Astrocyte of the spinal cord (primary cell): ENCODE data around the gene SDCCAG8.
A peak's percentile ranks its signal among the peaks of the same experiment; 100 is the strongest.

Experiments used
- DNase-seq: peaks from one replicate; pipeline ENCODE4 v3.0.0; 2011; ENCODE audit warnings: low read depth, low spot score
- H3K4me3 ChIP-seq: 2 replicates; pipeline ENCODE4 v1.5.1; 2011; ENCODE audit warnings: low read depth, mild to moderate bottlenecking, low read length, moderate library complexity
- in situ Hi-C: cut with HindIII; loops from 2 replicates; pipeline ENCODE4 v1.10.0; 2017; ENCODE audit warnings: low sequenced_read_pairs
- TF ChIP-seq, protein P1 (sequence below): IDR thresholded peaks from 2 replicates; pipeline ENCODE4 v1.5.1; 2012; ENCODE audit warnings: low read depth, mild to moderate bottlenecking, low read length, inconsistent platforms

The SDCCAG8 gene

DNA sequence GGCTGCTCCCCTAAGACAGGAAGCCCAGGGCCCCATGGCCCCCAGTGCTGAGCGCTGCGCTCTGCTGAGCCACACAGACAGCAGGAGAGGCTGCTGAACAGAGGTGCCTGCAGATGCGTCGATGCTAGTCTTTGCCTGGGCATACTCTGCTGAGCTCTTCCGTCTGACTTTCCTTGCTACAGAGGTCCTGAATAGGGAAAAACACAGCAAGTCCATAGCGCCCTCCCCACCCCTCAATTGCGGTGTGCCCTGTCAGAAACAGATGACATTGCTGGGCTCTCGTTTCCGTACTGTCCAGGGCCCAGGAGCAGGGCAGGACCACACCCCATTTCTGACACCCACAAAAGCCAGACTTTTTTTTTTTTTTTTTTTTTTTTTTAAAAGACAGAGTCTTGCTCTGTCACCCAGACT is 252.5 kb downstream of the SDCCAG8 start:
- H3K4me3 ChIP-seq = no peak overlapping the region
- TF ChIP-seq, protein P1, sequence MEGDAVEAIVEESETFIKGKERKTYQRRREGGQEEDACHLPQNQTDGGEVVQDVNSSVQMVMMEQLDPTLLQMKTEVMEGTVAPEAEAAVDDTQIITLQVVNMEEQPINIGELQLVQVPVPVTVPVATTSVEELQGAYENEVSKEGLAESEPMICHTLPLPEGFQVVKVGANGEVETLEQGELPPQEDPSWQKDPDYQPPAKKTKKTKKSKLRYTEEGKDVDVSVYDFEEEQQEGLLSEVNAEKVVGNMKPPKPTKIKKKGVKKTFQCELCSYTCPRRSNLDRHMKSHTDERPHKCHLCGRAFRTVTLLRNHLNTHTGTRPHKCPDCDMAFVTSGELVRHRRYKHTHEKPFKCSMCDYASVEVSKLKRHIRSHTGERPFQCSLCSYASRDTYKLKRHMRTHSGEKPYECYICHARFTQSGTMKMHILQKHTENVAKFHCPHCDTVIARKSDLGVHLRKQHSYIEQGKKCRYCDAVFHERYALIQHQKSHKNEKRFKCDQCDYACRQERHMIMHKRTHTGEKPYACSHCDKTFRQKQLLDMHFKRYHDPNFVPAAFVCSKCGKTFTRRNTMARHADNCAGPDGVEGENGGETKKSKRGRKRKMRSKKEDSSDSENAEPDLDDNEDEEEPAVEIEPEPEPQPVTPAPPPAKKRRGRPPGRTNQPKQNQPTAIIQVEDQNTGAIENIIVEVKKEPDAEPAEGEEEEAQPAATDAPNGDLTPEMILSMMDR = no peak
- DNase-seq = no peak
- in situ Hi-C loops = no loop called here

DNA sequence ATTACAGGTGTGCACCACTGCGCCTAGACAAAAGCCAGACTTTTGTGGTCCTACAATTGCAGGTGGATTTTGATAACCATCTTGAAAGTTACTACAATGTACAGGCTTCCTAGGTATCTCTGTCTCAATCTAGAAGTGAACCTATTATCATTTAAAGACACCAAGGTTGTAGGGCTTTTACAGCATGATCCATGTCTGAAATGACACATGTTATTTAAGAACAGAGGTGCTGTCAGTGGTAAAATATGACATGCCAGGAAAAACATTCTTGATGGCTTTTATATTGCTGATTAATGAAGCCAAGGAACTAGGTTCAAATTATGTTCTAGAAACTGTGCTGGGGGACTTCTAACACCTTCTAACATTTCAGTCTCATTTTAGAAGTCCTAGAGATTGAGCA is 253.1 kb downstream of the SDCCAG8 start:
- DNase-seq = no peak
- in situ Hi-C loops = no loop called here
- no peak overlapping the region for H3K4me3 ChIP-seq
- TF ChIP-seq, protein P1 = no peak

DNA sequence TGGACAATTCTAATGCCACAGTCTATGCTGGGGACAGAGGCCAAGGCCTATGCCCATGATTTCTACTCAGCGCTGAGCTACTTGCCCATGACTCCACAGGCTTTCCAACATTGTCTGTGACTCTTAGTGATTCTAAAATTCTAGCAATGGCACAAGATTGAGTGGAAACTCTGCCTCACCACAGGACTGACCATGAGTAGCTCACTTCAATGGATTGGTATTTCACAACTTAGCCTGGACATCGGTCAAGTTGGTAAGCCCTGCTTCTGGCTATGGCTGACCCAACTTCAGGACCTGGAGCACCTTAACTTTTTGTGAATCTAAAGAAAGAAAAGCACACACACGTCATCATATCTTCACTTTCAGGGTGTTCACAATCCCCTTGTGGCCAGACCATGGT is 255.1 kb downstream of the SDCCAG8 start:
- DNase-seq = no peak
- TF ChIP-seq, protein P1 = no peak
- H3K4me3 ChIP-seq = no peak overlapping the region
- in situ Hi-C loops = no loop called here

DNA sequence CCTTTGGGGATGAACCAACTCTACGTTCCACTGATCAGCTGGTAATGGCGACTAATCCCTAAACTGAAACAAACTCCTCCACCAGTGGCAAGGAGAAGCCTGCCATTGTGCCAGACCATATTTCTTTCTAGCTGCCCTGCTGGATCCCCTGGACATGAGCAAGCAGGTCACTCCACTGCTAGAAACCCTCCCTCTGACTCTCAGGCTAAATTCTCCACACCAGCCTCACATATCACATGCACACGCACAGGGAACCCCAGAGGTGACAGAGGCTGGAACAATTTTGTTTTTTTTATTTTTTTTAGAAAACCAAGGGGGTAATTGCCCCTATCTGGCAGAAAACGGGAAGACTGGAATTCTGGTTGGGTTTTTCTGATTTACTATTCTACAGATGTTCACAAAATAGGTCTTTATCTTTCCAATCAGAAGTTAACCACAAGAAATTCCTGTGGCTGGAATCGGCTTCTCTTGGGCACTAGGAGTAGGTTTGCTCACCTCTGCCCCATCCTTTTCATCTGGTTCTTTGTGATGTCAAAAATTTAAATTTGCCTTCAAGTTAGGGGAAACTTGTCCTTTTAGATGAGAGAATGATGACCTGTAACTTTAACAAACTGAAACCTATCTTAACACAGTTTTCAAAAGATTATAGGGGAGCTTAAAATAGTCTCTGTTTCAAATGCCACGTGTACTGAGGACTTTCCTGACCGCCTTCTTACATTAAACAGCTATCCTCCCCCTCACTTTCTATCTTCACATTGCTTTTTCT is 258.1 kb downstream of the SDCCAG8 start:
- TF ChIP-seq, protein P1 = no peak
- H3K4me3 ChIP-seq = no peak overlapping the region
- in situ Hi-C loops = no loop called here
- DNase-seq = peak; percentile 83

DNA sequence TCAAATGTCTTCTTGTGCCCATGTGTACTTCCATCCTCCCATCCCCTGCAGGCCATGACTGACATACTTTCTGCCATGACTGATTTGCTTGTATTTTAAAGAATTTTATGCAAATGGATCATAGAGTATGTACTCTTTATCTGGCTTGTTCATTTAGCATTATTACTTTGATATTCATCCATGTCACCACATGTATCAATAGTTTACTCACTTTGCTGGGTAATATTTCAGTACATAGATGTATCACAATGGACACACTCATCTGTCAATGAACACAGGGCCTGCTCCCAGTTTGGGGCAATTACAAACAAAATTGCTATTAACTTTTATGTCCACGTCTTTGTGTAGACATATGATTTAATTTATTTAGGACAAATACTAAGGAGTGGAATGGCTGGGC is 259.1 kb downstream of the SDCCAG8 start:
- in situ Hi-C loops = no loop called here
- TF ChIP-seq, protein P1 = no peak
- no peak for DNase-seq
- H3K4me3 ChIP-seq = no peak overlapping the region

DNA sequence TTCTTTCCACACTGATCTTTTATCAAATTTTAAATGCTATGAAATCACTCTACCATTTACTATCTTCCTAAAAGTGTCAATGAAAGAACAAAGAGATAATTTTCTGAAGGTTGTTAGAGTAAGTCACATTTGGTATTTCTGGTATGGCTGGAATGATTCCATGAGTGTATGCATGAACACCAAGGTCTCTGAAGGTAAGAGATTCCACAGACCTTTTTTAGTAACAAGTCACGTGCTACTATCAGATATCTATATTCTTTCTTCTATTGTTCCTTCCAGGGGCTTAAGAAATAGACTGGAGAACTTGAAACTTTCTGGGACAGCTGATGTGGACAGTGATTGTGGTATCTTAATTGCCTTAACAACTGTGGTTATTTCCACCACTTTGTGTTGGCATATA is 265.0 kb downstream of the SDCCAG8 start:
- TF ChIP-seq, protein P1 = no peak
- no peak for DNase-seq
- in situ Hi-C loops = no loop called here
- H3K4me3 ChIP-seq = no peak overlapping the region

DNA sequence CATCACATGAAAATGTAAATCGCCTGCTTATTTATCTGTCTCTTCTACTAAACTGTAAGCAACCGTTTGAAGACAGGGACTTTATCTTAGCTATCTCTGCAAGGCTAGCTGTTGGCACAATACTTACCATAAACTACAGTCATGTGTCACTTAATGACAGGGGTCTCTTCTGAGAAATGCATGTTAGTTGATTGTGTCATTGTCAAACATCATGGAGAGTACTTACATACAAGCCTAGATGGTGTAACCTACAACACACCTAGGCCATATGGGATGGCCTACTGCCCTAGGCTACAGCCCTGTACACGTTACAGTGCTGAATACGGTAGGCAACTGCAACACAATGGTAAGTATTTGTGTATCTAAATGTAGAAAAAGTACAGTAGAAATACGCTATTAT is 267.9 kb downstream of the SDCCAG8 start:
- in situ Hi-C loops = no loop called here
- TF ChIP-seq, protein P1 = no peak

More for the DNA sequence above, 267.9 kb downstream of the SDCCAG8 start:
- no peak overlapping the region for H3K4me3 ChIP-seq
- no peak for DNase-seq
